T-helper 17 cell (primary cell): ENCODE results near the gene RIMKLB. TPM values are rescaled to one million over a fixed set of nuclear protein-coding genes. Genes with fewer than 3 reads are reported as not detected.

Experiments used
- ATAC-seq: fragments of 150-1000 bp; cut with Tn5 transposase; 2 replicates; pipeline ENCODE4 v1.10.0; 2021; ENCODE audit warnings: mild to moderate bottlenecking, moderate library complexity
- DNase-seq, 3 donors: peaks; one replicate each; pipeline versions ENCODE4 v3.0.0 to v3.0.0-alpha.2; 2020 to 2021
- H3K9me3 ChIP-seq: one replicate; pipeline ENCODE4 v1.7.0; 2013; ENCODE audit warnings: low read length, mild to moderate bottlenecking; ENCODE audit not compliant: control insufficient read depth, poor library complexity, severe bottlenecking
- H3K27ac Mint-ChIP-seq: one replicate; pipeline ENCODE4 v1.8.0; 2022; ENCODE audit warnings: mild to moderate bottlenecking, moderate library complexity, mixed read lengths
- H3K27me3 Mint-ChIP-seq: one replicate; pipeline ENCODE4 v1.8.0; 2022; ENCODE audit warnings: mixed read lengths
- H3K36me3 Mint-ChIP-seq: one replicate; pipeline ENCODE4 v1.8.0; 2022; ENCODE audit warnings: low read depth, mixed read lengths
- H3K4me1 Mint-ChIP-seq: one replicate; pipeline ENCODE4 v1.8.0; 2022; ENCODE audit warnings: mild to moderate bottlenecking, mixed read lengths
- H3K4me3 Mint-ChIP-seq: one replicate; pipeline ENCODE4 v1.8.0; 2022; ENCODE audit warnings: mild to moderate bottlenecking, moderate library complexity, mixed read lengths
- total RNA-seq, 4 donors: library from RNA in 2 of 4; stranded (reverse) in 2 of 4; gene quantifications; one replicate each; pipeline ENCODE4 v1.2.3 and lab custom pipeline; 2022 to 2026

The RIMKLB gene
- 10 to 100 TPM; 15.1 to 15.2 TPM for total RNA-seq
- 25.6 to 49.5 reads per million in 2 donors for total RNA-seq (lab: John Stamatoyannopoulos, UW)

- DNase-seq = peak; percentile 60 to 67 (median 62)
- peaks cover 8% of the 10 kb centered on the region for H3K36me3 Mint-ChIP-seq
- peak; percentile 88 for ATAC-seq
- H3K9me3 ChIP-seq = no peaks in the 10 kb centered on the region
- H3K4me1 Mint-ChIP-seq = peaks cover 18% of the 10 kb centered on the region
- H3K27me3 Mint-ChIP-seq = no peaks in the 10 kb centered on the region
- H3K27ac Mint-ChIP-seq = peak within 1 kb of the TSS; percentile 75
- H3K4me3 Mint-ChIP-seq = peak within 1 kb of the TSS; percentile 93
Measured at GRCh38 chr12:8697476-8698131, at the start of gene RIMKLB. Gene RIMKLB (plus strand): TSS chr12:8697991. CDS start chr12:8713867, 15,876 bp downstream.

GRCh38 chr12:8648576-8649205 lies 49.1 kb upstream of the RIMKLB start:
- ATAC-seq (no peak), DNase-seq (no peak)
- Mint-ChIP-seq H3K27ac (no peak overlapping the region), H3K4me1 (peaks cover 38% of the 10 kb centered on the region), H3K4me3 (no peak overlapping the region), H3K27me3 (peaks cover 16% of the 10 kb centered on the region), H3K36me3 (no peaks in the 10 kb centered on the region)
- H3K9me3 ChIP-seq = no peaks in the 10 kb centered on the region

GRCh38 chr12:8655421-8655820 lies 42.4 kb upstream of the RIMKLB start:
- no peak overlapping the region for H3K27ac Mint-ChIP-seq
- H3K9me3 ChIP-seq = no peaks in the 10 kb centered on the region
- H3K4me1 Mint-ChIP-seq = no peaks in the 10 kb centered on the region
- DNase-seq (no peak), ATAC-seq (no peak)
- H3K27me3 Mint-ChIP-seq = peaks cover 23% of the 10 kb centered on the region
- H3K36me3 Mint-ChIP-seq = peaks cover 3% of the 10 kb centered on the region
- H3K4me3 Mint-ChIP-seq = no peak overlapping the region

GRCh38 chr12:8658346-8658745 lies 39.4 kb upstream of the RIMKLB start:
- H3K9me3 ChIP-seq = no peaks in the 10 kb centered on the region
- Mint-ChIP-seq H3K4me3 (no peak overlapping the region), H3K36me3 (peaks cover 3% of the 10 kb centered on the region), H3K4me1 (no peaks in the 10 kb centered on the region), H3K27me3 (peaks cover 16% of the 10 kb centered on the region), H3K27ac (no peak overlapping the region)
- DNase-seq (no peak), ATAC-seq (no peak)

- Mint-ChIP-seq H3K4me3 (no peak overlapping the region), H3K4me1 (no peaks in the 10 kb centered on the region), H3K36me3 (peaks cover 4% of the 10 kb centered on the region), H3K27me3 (peaks cover 15% of the 10 kb centered on the region), H3K27ac (no peak overlapping the region)
- ATAC-seq (no peak), DNase-seq (no peak)
- H3K9me3 ChIP-seq = no peaks in the 10 kb centered on the region
Measured at GRCh38 chr12:8661016-8661415, 36.8 kb upstream of the RIMKLB start.

- H3K27ac Mint-ChIP-seq = no peak overlapping the region
Measured at GRCh38 chr12:8661751-8662150, 36.0 kb upstream of the RIMKLB start.

GRCh38 chr12:8662593-8662992 lies 35.2 kb upstream of the RIMKLB start, which contains the start of gene MFAP5:
Gene MFAP5 (minus strand): TSS chr12:8662826. CDS start chr12:8662104, 722 bp downstream.
- H3K9me3 ChIP-seq = no peaks in the 10 kb centered on the region
- H3K4me3 Mint-ChIP-seq = no peak within 1 kb of the TSS
- peaks cover 15% of the 10 kb centered on the region for H3K27me3 Mint-ChIP-seq
- H3K27ac Mint-ChIP-seq = no peak within 1 kb of the TSS
- peaks cover 4% of the 10 kb centered on the region for H3K36me3 Mint-ChIP-seq
- DNase-seq (no peak), ATAC-seq (no peak)
- H3K4me1 Mint-ChIP-seq = no peaks in the 10 kb centered on the region

More at GRCh38 chr12:8661751-8662150, 36.0 kb upstream of the RIMKLB start:
- H3K9me3 ChIP-seq = no peaks in the 10 kb centered on the region
- H3K36me3 Mint-ChIP-seq = peaks cover 4% of the 10 kb centered on the region
- DNase-seq (no peak), ATAC-seq (no peak)
- H3K4me1 Mint-ChIP-seq = no peaks in the 10 kb centered on the region
- H3K27me3 Mint-ChIP-seq = peaks cover 15% of the 10 kb centered on the region
- no peak overlapping the region for H3K4me3 Mint-ChIP-seq

GRCh38 chr12:8664228-8664913 lies 33.4 kb upstream of the RIMKLB start:
- no peak overlapping the region for H3K4me3 Mint-ChIP-seq
- H3K36me3 Mint-ChIP-seq = peaks cover 4% of the 10 kb centered on the region
- ATAC-seq (no peak), DNase-seq (no peak)
- H3K9me3 ChIP-seq = no peaks in the 10 kb centered on the region
- peaks cover 15% of the 10 kb centered on the region for H3K27me3 Mint-ChIP-seq
- H3K4me1 Mint-ChIP-seq = no peaks in the 10 kb centered on the region
- no peak overlapping the region for H3K27ac Mint-ChIP-seq

- H3K4me1 Mint-ChIP-seq = no peaks in the 10 kb centered on the region
- H3K4me3 Mint-ChIP-seq = peak overlapping the region; percentile 59
- ATAC-seq (no peak), DNase-seq (no peak)
- H3K27ac Mint-ChIP-seq = no peak overlapping the region
- peaks cover 15% of the 10 kb centered on the region for H3K27me3 Mint-ChIP-seq
- peaks cover 4% of the 10 kb centered on the region for H3K36me3 Mint-ChIP-seq
- H3K9me3 ChIP-seq = no peaks in the 10 kb centered on the region
Measured at GRCh38 chr12:8665759-8666158, 32.0 kb upstream of the RIMKLB start.

GRCh38 chr12:8667270-8667669 lies 30.5 kb upstream of the RIMKLB start:
- H3K4me1 Mint-ChIP-seq = no peaks in the 10 kb centered on the region
- H3K4me3 Mint-ChIP-seq = no peak overlapping the region
- DNase-seq (no peak), ATAC-seq (no peak)
- H3K36me3 Mint-ChIP-seq = peaks cover 4% of the 10 kb centered on the region
- no peaks in the 10 kb centered on the region for H3K9me3 ChIP-seq
- H3K27me3 Mint-ChIP-seq = peaks cover 15% of the 10 kb centered on the region
- no peak overlapping the region for H3K27ac Mint-ChIP-seq

- H3K27ac Mint-ChIP-seq = no peak overlapping the region
- H3K9me3 ChIP-seq = no peaks in the 10 kb centered on the region
- no peaks in the 10 kb centered on the region for H3K4me1 Mint-ChIP-seq
- H3K27me3 Mint-ChIP-seq = peaks cover 15% of the 10 kb centered on the region
- DNase-seq (no peak), ATAC-seq (no peak)
- H3K36me3 Mint-ChIP-seq = peaks cover 4% of the 10 kb centered on the region
- no peak overlapping the region for H3K4me3 Mint-ChIP-seq
Measured at GRCh38 chr12:8668441-8668840, 29.4 kb upstream of the RIMKLB start.

GRCh38 chr12:8672381-8672780 lies 25.4 kb upstream of the RIMKLB start:
- peaks cover 8% of the 10 kb centered on the region for H3K4me1 Mint-ChIP-seq
- no peak for ATAC-seq
- peaks cover 4% of the 10 kb centered on the region for H3K36me3 Mint-ChIP-seq
- H3K27me3 Mint-ChIP-seq = no peaks in the 10 kb centered on the region
- DNase-seq = no peak
- H3K4me3 Mint-ChIP-seq = no peak overlapping the region
- H3K9me3 ChIP-seq = no peaks in the 10 kb centered on the region
- H3K27ac Mint-ChIP-seq = no peak overlapping the region

GRCh38 chr12:8675591-8676036 lies 22.2 kb upstream of the RIMKLB start:
- H3K9me3 ChIP-seq = no peaks in the 10 kb centered on the region
- ATAC-seq (no peak), DNase-seq (no peak)
- H3K4me3 Mint-ChIP-seq = no peak overlapping the region
- H3K4me1 Mint-ChIP-seq = peaks cover 8% of the 10 kb centered on the region
- no peak overlapping the region for H3K27ac Mint-ChIP-seq
- peaks cover 12% of the 10 kb centered on the region for H3K27me3 Mint-ChIP-seq
- peaks cover 4% of the 10 kb centered on the region for H3K36me3 Mint-ChIP-seq
